ENCODE data around the gene VANGL1.
"Not testable (repeated sequence)": the region's sequence is repeated elsewhere in the genome, so short reads cannot be mapped to it uniquely, and the experiment has no call there.

VANGL1 gene
- 4.6 to 11.8 (median 10.2) reads per million in 3 experiments for total RNA-seq

DNA sequence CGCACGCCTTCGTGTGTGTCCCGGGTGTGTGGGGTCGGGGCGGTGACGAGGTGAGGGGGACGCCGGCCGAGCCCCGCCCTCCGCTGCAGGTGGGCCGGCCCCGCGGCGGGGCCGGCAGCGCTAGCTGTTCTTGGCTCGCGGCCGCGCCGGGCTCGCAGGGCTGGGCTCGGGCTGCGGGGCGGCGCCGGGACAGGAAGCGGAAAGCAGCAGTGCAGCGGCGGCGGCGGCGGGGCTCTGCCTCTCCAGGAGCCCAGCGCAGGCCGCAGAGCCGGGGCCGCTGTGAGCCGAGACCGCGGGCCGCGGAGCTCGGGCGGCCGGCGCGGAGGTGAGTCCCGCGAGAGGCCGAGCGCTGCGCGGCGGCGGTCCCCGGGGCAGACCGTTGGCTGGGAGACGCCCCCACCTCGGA, at the start of gene VANGL1:
Gene VANGL1 (plus strand): TSS at position 209 of the 406 bp plus-strand sequence. CDS start 9,444 bp downstream, outside the sequence.
- peak; percentile 4 for DNase-seq

DNA sequence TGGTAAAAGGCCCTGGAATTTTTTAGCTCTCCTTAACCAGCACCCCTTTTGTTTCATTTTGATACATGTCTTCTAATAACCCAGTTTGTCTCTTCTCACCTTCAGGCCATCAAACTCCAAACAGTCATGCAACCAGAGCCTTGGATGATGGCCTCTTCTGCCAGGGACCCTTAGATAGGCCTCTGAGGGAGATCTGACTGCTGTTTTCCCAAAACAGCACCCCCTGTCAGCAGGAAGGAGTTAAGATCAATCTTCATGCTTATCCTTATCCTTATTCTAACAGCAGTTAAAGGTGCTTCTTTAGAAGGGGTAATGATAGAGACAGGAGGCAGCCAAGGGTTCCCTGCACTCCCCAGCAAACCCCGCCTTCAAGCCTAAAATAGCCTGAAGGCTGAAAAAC, 49.5 kb upstream of the VANGL1 start:
- DNase-seq: no peak

DNA sequence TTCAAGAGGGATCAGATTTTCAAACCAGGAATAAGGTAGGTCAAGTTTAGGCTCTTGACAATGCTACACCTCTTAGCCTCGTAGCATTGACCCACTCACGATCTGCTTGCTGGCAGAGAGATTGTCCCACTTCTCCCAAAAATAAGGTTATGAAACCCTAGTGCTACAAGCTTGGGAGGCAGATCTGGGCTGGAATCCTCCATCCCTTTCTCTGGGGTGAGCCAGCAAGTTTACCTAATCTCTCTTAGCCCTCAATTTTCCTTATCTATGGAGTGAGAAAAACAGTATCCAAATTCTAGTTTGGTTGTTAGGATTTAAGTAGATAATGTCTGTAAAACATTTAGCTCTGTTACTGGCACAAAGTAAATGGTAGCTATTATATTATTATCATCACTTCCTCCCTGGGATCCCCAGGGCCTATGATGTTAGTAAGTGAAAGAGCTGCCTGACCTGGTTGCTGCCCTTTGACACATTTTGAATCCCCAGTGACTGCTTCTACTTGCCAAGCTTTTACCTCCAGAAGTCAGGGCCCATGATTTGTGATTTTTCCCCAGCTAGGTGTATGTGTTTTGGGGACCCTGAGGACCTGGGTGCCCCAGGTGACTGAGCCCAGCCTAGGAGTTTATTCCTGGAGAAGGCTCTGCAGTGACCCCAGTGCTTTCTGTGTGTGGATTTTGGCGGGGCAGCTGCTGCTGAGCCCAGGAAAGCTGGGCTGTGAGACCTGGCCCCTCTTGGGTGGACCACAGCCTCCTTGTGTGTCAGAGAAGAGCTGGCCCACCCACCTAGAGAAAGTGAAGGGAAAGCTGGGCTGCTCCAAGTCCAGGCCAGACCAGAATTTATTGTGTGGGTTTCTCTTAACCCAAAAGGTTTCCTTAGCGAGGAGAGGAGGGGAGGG, 48.2 kb upstream of the VANGL1 start:
- no peak for DNase-seq

DNA sequence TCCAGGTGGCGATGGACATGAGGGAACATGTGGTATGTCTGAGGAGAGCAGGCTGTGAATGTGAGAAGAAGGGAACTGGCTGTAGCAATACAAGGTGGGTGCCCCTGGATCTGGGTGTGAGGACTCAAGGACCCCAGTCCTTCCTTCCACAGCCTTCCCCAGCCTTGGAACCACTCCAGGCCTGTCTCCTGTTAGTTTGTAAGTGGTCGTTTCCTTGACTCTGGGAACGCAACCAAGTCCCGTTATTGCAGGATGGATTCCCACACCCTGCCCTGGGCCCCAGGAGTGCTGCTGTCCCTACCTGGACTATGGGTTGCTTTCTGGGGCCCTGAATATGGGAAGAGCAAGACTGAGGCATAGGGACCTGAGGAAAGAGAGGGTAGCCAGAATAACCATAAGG, 47.2 kb upstream of the VANGL1 start:
- no peak for DNase-seq

DNA sequence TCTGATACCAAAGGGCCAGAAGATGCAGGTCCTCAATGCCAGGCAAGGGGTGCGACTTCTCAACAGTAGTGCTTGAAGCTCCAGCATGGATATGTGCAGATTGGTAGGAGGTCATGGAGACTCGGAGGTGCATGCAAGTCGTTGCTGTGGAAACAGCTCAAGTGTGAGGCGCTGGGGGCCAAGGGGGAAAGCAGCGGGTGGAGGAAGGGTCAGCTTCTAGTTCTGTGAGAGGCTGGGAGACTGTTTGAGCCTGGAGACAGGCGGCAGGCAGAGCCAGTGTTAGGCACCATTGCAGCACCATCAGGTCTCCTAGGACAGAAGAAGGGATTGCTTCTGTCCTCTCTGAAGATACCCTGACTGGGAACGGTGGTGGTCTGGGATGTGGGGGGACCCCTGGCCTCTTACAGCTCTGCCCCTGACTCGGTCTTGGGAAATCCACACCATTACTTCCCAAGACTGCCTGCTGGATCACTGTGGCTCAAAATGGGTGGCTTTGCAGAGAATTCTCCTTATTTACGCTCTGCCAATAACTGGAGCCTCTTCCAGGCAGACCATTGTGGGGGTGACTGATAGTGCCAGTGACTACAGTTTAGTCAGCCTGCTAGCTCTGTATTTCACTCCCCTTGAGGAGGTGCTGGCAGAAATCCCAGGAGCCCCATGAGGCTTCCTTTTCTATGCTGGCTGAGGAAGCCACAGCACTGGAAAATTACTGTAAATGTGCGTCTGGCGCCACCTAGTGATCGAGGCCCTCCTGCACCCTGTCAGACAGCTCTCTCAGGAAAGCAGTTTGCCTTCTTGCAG, 46.3 kb upstream of the VANGL1 start:
- peak; percentile 21 for DNase-seq

DNA sequence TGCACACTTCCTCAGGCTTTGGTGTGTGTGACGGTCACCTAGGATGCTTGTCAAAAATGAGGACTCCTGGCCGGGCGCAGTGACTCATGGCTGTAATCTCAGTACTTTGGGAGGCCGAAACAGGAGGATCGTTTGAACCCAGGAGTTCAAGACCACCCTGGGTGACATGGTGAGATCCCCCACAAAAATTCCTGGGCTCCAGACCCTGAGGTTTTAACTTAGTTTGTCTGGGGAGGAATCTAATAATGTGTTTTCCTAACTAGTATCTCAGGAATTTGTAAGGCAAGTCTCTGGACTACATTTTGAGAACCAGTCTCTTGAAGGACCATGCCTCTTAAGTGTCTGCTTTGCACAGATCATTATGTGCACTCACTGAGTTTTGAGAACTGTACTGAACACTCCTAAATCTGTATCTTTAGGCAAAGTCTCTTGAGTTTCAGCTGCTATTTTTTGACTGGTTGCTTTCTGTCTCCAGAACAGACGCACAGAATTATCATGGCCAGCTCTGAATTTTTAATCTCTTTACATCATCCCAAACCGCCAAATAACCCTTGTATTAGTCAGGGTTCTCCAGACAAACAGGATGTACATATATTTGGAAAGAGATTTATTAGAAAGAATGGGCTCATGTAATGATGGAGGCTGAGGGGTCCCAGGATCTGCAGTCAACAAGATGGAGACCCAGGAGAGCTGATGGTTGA, 45.5 kb upstream of the VANGL1 start:
- DNase-seq: no peak

DNA sequence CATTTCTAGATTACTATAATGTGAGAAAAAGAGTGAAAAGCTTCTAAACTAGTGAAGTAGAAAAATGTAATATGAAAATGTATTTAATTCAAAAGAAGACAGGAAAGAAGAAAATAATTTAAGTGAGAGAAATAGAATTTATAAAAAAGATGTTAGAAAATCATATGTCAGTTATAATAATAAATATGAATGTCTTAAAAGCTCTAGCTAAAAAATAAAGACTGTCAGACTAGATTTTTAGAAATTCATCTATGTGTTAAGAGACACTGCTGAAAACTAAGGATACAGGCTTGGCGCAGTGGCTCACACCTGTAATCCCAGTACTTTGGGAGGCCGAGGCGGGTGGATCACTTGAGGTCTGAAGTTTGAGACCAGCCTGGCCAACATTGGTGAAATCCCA, 37.3 kb upstream of the VANGL1 start:
- DNase-seq: no peak

DNA sequence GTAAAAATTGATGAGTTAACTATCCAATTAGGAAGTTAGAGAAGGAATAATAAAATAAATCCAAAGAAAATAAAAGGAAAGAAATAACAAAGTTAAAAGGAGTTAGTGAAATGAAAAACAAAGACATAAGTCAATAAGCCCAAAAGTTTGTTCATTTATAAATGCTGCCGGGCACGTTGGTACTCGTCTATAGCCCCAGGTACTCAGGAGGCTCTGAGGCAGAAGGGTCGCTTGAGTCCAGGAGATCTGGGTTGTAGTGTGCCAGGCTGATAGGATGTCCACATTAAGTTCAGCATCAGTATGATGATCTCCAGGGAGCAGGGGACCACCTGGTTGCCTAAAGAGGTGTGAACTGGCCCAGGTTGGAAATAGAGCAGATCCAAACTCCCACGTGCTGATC, 35.5 kb upstream of the VANGL1 start:
- DNase-seq: no peak

DNA sequence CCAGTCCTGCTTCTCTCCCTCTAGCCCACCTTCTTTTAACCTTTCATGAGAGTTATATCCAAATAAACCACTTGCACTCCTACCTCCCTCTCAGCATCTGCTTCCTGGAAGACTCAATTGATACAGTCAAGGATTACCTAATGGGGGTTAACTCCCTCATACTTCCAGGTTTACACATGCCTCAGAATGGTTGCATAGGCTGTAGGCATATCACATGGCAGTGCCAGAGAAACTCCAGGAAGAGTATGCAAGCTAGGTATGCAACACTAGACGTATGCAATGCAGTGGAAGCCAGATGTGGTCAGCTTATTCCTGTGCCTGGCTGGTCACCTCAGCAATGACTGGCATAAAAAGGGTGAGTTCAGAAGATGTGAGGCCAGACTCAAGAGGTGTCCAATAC, 32.7 kb upstream of the VANGL1 start:
- DNase-seq: no peak

DNA sequence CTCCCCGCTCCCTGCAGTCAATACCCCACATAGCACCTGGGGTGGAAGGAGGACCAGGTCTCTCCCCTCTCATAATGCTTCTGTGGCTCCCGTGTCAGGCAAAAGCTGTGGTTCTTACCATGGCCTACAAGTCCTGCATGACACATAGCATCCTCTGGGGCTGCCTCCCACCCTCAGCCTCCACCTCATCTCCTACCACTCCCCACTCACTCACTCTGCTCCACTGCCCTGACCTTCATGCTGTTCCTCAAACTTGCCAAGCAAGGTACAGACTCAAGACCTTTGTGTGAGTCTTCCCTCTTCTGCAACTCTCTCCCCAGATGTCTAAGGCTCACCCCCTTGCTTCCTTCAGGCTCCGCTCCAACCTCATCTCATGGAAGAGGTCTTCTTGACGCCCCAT, 28.0 kb upstream of the VANGL1 start:
- DNase-seq: no peak

DNA sequence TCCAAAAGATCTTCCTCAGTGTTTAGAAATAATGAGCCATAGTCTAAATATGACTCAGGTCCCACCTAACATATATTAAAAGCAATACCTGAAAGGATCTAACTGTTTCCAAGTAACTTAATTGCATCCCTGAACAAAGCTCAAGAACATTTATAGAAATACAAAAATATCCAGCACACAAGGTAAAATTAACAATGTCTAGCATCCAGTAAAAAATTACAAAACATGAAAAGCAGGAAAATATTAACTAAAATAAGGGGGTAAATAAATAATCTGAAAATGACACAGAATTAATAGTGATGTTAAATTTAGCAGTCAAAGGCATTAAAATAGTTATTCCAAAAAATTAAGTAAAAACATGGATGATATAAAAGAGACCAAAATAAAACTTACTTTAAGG, 21.3 kb upstream of the VANGL1 start:
- DNase-seq: no peak

DNA sequence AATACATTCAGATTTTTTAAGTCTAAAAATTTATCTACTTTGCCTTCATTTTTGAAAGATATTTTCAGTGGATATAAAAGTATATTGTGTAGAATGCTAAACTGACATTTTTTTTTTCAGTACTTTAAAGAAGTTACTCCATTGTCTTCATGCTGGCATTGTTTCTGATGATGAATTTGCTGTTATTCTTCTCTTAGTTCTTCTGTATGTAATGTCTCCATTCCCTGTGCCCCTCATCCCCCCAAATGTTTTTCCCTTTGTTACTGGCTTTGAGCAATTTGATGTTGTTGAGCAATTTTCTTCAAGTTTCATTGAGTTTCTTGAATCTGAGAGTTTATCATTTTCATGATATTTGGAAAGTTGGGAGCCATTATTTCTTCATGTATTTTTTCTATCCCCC, 20.8 kb upstream of the VANGL1 start:
- DNase-seq: no peak

DNA sequence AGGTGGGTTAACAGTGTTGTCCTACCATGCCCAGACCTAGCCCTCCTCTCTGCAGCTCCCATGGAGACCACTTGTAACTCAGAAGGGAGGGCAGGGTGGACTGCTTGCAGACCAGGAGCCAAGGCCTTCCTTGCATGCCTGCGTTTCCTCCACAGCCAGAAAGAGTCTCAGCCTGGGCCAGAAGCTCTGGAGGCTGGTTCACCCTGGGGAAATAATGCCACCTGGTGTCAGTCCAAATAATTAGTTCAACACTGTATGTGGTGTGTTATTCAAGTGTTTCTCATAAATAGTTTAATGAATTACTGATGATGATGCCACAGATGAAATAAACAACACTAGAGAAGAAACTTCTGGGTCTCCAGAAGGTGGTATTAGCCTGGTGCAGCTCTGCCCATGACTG, 16.9 kb upstream of the VANGL1 start:
- DNase-seq: no peak

DNA sequence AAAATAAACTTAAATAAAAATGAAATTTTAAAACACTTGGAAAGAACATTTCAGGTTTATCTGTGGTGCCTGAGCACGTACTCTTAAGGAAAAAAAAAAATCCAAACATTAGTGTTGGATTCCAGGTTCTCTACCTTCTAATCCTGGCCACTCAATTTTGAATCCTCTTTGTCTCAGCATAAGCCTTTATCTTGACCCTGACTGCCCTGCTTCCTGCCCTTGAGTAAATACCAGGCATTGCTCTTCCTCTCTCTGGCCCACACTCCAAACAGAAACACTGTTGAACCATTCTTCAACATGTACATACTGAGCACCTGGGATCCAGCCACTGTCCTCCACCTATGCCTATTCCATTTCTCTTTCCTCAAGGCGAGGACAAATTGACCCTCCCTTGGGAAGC, 11.4 kb upstream of the VANGL1 start:
- no peak for DNase-seq

DNA sequence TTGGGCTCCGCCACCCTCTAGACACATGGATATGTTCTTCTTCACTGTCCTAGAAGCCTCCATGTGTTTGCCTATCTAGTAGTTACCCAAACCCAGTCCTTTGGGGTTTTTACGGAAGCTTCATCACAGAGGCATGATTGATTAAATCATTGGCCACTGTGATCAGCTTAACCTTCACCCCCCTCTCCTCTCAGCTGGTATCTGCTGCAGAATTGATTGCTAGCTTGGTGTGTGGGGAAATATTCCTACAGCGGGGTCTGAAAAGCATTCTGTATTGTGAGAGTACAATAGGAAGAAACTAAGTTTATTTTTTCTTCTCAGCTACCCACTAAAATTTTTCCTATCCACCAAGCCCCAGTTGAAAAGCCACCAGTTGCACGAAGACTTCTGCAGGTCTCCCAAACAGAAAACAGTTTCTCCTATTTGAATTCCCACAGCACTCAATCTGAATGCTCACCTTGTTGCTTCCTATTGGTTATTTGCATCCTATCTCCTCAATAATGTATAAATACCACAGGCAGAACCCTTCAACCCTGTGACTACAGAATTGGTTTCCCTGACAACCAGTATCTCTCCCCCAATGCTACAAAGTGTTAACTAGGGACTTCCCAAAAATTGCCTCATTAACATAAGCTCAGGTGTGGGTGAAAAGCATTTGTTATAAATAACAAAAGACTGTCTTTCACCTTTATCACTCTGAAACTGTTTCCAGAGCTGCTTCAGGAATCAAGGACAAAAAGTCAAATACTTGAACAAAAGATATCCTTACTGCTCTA, 9.3 kb upstream of the VANGL1 start:
- DNase-seq: no peak

DNA sequence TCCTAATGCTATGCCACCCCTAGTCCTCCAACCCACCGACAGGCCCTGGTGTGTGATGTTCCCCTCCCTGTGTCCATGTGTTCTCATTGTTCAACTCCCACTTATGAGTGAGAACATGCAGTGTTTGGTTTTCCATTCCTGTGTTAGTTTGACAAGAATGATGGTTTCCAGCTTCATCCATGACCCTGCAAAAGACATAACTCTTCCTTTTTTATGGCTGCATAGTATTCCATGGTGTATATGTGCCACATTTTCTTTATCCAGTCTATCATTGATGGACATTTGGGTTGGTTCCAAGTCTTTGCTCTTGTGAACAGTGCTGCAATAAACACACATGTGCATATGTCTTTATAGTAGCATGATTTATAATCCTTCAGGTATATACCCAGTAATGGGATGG, 8.2 kb upstream of the VANGL1 start:
- not testable (repeated sequence) for DNase-seq

DNA sequence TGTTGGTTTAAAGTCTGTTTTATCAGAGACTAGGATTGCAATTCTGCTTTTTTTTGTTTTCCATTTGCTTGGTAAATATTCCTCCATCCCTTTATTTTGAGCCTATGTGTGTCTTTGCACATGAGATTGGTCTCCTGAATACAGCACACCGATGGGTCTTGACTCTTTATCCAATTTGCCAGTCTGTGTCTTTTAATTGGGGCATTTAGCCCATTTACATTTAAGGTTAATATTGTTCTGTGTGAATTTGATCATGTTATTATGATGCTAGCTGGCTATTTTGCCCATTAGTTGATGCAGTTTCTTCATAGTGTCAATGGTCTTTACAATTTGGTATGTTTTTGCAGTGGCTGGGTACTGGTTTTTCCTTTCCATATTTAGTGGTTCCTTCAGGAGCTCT, 4.5 kb upstream of the VANGL1 start:
- not testable (repeated sequence) for DNase-seq

DNA sequence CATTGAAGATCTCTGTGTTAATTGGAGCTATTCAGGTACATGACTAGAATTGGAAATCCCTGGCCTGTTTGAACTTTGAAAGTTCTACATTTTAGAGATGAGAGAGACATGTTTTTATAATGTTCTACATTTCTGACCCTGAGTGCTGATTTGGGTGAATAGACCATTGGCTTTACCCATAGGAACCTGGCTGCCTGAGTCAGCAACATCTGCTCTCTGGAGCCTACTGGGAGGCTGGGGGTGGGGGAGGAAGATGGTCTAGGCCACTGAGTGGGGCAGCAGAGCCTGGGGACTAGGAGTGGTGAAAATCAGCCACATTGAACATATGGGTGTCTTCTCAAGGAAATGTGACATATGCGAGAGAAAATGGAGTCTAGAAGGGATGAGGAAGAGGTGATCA, 1.4 kb upstream of the VANGL1 start:
- no peak for DNase-seq

DNA sequence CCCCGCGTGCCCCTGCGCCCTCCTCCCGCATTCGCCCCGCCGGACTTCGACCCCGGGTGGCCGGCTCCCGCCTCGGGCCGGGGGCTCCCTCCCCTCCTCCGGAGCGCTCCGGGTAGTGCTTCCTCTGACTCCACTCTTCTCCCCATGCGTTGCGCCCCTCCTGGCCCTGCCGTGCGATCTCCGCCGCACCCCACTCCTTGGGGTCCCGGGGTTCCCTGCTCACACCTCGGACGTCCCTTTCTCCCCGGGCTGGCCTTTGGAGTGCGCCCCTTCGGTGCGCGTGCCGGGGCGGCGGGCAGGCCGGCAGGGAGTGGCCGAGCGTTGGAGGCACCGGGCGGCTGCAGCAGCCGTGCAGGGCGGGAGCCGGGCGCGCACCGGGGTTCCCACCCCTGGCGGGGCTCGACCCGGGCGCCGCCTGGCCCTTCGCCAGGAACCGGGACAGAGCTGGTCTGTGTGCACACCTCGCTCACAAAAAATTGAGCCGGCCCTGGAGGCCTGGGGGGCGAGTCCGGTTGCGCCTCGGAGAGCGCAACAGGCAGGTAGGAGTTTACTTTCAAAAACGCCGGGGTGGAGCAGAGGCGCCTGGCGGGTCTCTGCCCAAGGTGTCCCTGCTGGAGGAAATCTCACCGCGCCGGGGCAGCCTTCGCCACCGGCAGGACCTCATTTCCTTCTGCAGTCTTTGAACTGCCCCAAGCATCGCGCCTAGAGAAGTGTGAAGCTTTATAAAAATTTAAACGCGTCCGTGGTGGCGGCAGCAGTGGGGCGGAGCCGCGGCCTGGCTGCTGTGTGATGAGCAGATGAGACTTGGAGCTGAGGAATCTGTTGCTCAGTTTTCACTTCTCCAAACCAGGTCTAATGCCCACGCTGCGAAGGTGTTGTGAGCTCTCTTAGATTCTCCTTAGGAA, 650 bp downstream of the VANGL1 start:
- DNase-seq: no peak

DNA sequence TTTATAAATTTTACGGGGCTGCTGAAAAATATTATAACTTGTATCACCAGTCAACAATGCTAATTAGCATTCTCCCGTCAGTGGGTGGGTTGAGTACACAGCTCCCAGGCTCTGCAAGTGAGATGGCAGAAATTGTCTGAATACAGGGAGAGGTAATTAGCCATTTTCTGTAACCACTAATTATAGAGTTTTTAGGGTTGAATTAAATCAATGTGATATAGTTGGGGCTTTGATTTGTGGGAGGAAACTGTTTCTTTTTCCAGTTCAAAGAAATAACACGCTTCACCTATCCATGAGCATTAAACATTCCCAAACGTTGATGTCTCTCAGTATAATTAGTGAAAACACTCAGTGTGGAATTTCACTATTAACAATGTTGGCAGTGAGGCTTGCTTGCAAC, 1.5 kb downstream of the VANGL1 start:
- no peak for DNase-seq

DNA sequence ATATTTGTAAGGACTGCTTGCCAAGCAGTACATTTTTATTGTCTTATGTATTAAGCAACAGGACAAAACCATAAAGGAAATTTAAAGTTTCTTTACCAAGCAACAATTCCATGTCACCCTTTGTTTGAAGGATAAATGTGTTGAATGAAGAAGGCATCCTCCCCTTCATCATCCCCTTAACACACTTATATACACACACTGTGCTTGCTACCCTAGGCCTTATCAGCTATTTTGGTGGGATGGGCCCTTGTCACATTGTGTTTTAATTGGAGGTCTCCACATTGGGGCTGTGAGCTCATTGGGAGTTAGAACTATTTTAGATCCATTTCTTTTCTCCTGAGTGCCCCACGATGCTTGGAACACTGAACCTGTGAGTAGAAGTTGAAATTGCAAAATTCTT, 1.9 kb downstream of the VANGL1 start:
- DNase-seq: no peak

All from central memory CD4-positive, alpha-beta T cell (primary cell).